ENCODE data around the gene LSM4.

DNA sequence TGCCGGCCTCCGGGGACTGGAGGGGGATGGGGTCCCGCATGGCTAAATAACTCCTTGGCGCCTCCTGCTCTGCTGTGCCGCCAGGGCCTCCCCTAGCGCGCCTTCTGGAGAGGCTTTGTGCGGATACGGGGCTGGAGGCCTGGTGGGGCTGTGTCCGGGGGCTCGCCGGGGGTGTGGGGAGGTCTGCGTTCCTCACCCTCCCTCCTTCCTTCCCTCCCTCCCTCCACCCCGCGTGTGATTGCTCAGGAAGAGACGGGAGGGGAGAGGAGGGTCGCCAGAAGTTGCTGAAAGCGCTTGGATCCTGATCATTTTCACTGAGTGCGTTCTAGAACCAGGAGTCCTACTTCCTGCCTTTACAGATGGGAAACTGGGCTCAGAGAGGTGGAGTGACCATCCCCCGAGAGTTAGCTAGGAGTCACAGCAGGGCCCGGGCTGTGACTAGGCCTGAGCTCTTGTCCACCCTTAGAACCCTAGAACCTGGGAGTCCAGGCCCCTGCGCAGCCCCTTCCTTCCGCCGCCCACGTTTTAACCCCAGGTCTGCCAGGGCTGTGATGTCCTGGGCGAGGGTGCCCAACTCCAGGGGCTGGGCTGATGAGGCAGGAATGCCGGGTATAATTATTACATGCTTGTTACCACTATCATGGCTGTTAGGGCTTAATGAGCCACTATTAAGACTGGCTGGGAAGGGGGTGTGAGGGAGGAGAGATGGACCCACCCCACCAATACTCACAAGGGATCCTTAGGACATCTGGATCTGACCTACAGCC, 40.7 kb downstream of the LSM4 start:
- TF ChIP-seq ZNF384 (IDR thresholded peaks at IDR 0.05; ENCODE audit: borderline replicate concordance, low read depth, low read length): no peak
- TF ChIP-seq CHD2 (IDR thresholded peaks at IDR 0.05; ENCODE audit: borderline replicate concordance, low read depth, low read length): no peak
- TF ChIP-seq, protein P1, sequence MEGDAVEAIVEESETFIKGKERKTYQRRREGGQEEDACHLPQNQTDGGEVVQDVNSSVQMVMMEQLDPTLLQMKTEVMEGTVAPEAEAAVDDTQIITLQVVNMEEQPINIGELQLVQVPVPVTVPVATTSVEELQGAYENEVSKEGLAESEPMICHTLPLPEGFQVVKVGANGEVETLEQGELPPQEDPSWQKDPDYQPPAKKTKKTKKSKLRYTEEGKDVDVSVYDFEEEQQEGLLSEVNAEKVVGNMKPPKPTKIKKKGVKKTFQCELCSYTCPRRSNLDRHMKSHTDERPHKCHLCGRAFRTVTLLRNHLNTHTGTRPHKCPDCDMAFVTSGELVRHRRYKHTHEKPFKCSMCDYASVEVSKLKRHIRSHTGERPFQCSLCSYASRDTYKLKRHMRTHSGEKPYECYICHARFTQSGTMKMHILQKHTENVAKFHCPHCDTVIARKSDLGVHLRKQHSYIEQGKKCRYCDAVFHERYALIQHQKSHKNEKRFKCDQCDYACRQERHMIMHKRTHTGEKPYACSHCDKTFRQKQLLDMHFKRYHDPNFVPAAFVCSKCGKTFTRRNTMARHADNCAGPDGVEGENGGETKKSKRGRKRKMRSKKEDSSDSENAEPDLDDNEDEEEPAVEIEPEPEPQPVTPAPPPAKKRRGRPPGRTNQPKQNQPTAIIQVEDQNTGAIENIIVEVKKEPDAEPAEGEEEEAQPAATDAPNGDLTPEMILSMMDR (IDR thresholded peaks at IDR 0.05 in 2 of 3, conservative IDR thresholded peaks at IDR 0.05 in 1 of 3; ENCODE audit: control insufficient read depth in 2 of 3, extremely low read depth in 1 of 3, insufficient read depth in 1 of 3, low read depth in 3 of 3, low read length in 3 of 3): peak in 1 of 3 experiments; percentile 15; a peak in 2 of 6 replicates
- no peak for TF ChIP-seq POLR2AphosphoS2 (IDR thresholded peaks at IDR 0.05; ENCODE audit: low read depth, low read length)
- 0 out of 2 replicates have a peak, but pooled peaks have one; percentile 61 for TF ChIP-seq POLR2AphosphoS5 (IDR thresholded peaks at IDR 0.05; ENCODE audit: low read length)
- peak; percentile 21 for TF ChIP-seq POLR2A (IDR thresholded peaks at IDR 0.05; ENCODE audit: low read depth, low read length)
- TF ChIP-seq SPI1 (IDR thresholded peaks at IDR 0.05; ENCODE audit: borderline replicate concordance, insufficient read depth, low read depth, low read length): no peak
- TF ChIP-seq FOS (IDR thresholded peaks at IDR 0.05; ENCODE audit: borderline replicate concordance, extremely low read depth, insufficient read length): no peak
- TF ChIP-seq SMC3 (IDR thresholded peaks at IDR 0.05; ENCODE audit: borderline replicate concordance, low read length): peak; percentile 17; the same call in 1 of the 2 replicates
- no peak for TF ChIP-seq MEF2A (IDR thresholded peaks at IDR 0.05; ENCODE audit: insufficient read depth, low read depth, low read length)
- peak; percentile 46; the same call in 1 of the 2 replicates for TF ChIP-seq RAD21 (IDR thresholded peaks at IDR 0.05; ENCODE audit: insufficient read depth, low read depth, low read length)
- TF ChIP-seq, protein P2, sequence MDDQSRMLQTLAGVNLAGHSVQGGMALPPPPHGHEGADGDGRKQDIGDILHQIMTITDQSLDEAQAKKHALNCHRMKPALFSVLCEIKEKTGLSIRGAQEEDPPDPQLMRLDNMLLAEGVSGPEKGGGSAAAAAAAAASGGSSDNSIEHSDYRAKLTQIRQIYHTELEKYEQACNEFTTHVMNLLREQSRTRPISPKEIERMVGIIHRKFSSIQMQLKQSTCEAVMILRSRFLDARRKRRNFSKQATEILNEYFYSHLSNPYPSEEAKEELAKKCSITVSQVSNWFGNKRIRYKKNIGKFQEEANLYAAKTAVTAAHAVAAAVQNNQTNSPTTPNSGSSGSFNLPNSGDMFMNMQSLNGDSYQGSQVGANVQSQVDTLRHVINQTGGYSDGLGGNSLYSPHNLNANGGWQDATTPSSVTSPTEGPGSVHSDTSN (IDR thresholded peaks at IDR 0.05; ENCODE audit: insufficient replicate concordance, low read depth, low read length): no peak
- TF ChIP-seq FOXM1 (IDR thresholded peaks at IDR 0.05; ENCODE audit: low read depth, low read length): no peak
